Esophagus squamous epithelium (tissue), 4 donors: ENCODE data around the gene B3GNT4.

Source experiments
- CTCF ChIP-seq, 6 experiments: fragments of 450-650 bp in 4 of 6; fragments of 200-600 bp in 2 of 6; sonication (generic) in 2 of 6; IDR thresholded peaks; one replicate each; pipeline ENCODE4 v1.5.1; 2016 to 2019; ENCODE audit warnings: antibody characterized with exemption in 6 of 6, mild to moderate bottlenecking in 4 of 6, moderate library complexity in 4 of 6
- POLR2A ChIP-seq, 4 donors: fragments of 450-650 bp; IDR thresholded peaks; one replicate each; pipeline ENCODE4 v1.6.1; 2017; ENCODE audit warnings: antibody characterized with exemption in 4 of 4, mild to moderate bottlenecking in 4 of 4, moderate library complexity in 3 of 4

GRCh38 chr12:122204167-122205052 is 901 bp downstream of the B3GNT4 start:
- TF ChIP-seq POLR2A (IDR thresholded peaks at IDR 0.05) (no peak), CTCF (IDR thresholded peaks at IDR 0.05) (no peak)
